Endothelial cell of umbilical vein (primary cell): ENCODE data around the gene EYS. TPM values are rescaled to one million over a fixed set of nuclear protein-coding genes. Genes with fewer than 3 reads are reported as not detected.

Source experiments
- BruUV-seq: library from RNA; stranded (reverse); fragments of 400-500 nt; replicated peaks from 2 replicates; lab custom pipeline; 2021; lab: Mats Ljungman, UMichigan
- CTCF ChIA-PET: fragments of 300-600, 350-600 bp; sonication (Branson Sonifier 250); formaldehyde crosslinking; loops from one replicate; lab custom pipeline; 2021; ENCODE audit warnings: antibody characterized with exemption, inconsistent platforms; lab: Charles Lee
- POLR2A ChIA-PET: fragments of 300-600, 350-600 bp; sonication (Branson Sonifier 250); formaldehyde crosslinking; loops from one replicate; lab custom pipeline; 2021; ENCODE audit warnings: antibody characterized with exemption, inconsistent platforms; lab: Charles Lee
- DNase-seq: peaks from one replicate; pipeline ENCODE4 v3.0.0-alpha.2; 2011; ENCODE audit warnings: low read depth, low spot score
- FAIRE-seq: peaks from 2 replicates; lab custom pipeline; 2011; peaks lifted over from hg19 to GRCh38; lab: Jason Lieb, UNC
- H2AFZ ChIP-seq: 2 replicates; pipeline ENCODE4 v1.6.0; 2012; ENCODE audit warnings: low read depth, low read length, control low read depth, inconsistent platforms
- H3K27ac ChIP-seq: 2 replicates; pipeline ENCODE4 v1.5.1; 2011; ENCODE audit warnings: low read depth, mild to moderate bottlenecking, control low read depth, low read length, moderate library complexity; ENCODE audit not compliant: insufficient read depth
- H3K27me3 ChIP-seq, 2 experiments: 2 replicates each; pipeline versions ENCODE4 v1.6.0 to v1.6.1; 2011; ENCODE audit warnings: low read length in 2 of 2, mixed read lengths in 1 of 2; ENCODE audit not compliant: control insufficient read depth in 2 of 2, insufficient read depth in 2 of 2
- H3K36me3 ChIP-seq, 2 experiments: 2 replicates in 1 of 2; 3 replicates in 1 of 2; pipeline ENCODE4 v1.5.1; 2011; ENCODE audit warnings: low read length in 2 of 2, mild to moderate bottlenecking in 1 of 2, moderate library complexity in 1 of 2; ENCODE audit not compliant: control insufficient read depth in 2 of 2, insufficient read depth in 2 of 2; ENCODE audit errors: extremely low read depth in 1 of 2
- H3K4me1 ChIP-seq: 3 replicates; pipeline ENCODE4 v1.5.1; 2011; ENCODE audit warnings: mild to moderate bottlenecking, low read length; ENCODE audit not compliant: control insufficient read depth, insufficient read depth; ENCODE audit errors: extremely low read depth
- H3K4me2 ChIP-seq: 2 replicates; pipeline ENCODE4 v1.6.1; 2011; ENCODE audit warnings: low read length, control low read depth, mixed read lengths; ENCODE audit not compliant: insufficient read depth
- H3K4me3 ChIP-seq, 3 experiments: fragments of 200-600 bp in 1 of 3; sonication (generic), shearing (Covaris generic) in 1 of 3; replicated peaks in 1 of 3; 2 replicates each; pipeline ENCODE4 v1.5.1; 2011 to 2016; ENCODE audit warnings: control low read depth in 3 of 3, low read length in 3 of 3, mild to moderate bottlenecking in 2 of 3, inconsistent platforms in 1 of 3, low read depth in 1 of 3, moderate library complexity in 1 of 3; ENCODE audit not compliant: insufficient read depth in 1 of 3
- H3K79me2 ChIP-seq: 2 replicates; pipeline ENCODE4 v1.6.0; 2012; ENCODE audit warnings: low read length, inconsistent platforms; ENCODE audit not compliant: control insufficient read depth, insufficient read depth
- H3K9ac ChIP-seq: replicated peaks from 2 replicates; pipeline ENCODE3; 2011; ENCODE audit warnings: low read length, control low read depth; ENCODE audit not compliant: insufficient read depth; ENCODE audit errors: extremely low read depth
- H3K9me1 ChIP-seq: replicated peaks from 3 replicates; pipeline ENCODE4 v1.6.0; 2011; ENCODE audit warnings: mild to moderate bottlenecking, low read length; ENCODE audit not compliant: control insufficient read depth, insufficient read depth; ENCODE audit errors: extremely low read depth
- H3K9me3 ChIP-seq: replicated peaks from 2 replicates; pipeline ENCODE4 v1.5.1; 2012; ENCODE audit warnings: low read length, inconsistent platforms; ENCODE audit not compliant: control insufficient read depth, insufficient read depth
- H4K20me1 ChIP-seq: replicated peaks from 2 replicates; pipeline ENCODE3; 2011; ENCODE audit warnings: mild to moderate bottlenecking, low read length; ENCODE audit not compliant: control insufficient read depth, insufficient read depth; ENCODE audit errors: extremely low read depth
- CTCF ChIP-seq, 2 donors: IDR thresholded peaks; 1 replicate in 1 of 2; 2 replicates in 1 of 2; pipeline ENCODE4 v1.5.1; 2011; ENCODE audit warnings: low read length in 2 of 2, mild to moderate bottlenecking in 2 of 2, moderate library complexity in 2 of 2, control low read depth in 1 of 2, inconsistent platforms in 1 of 2, low read depth in 1 of 2; ENCODE audit not compliant: insufficient read depth in 1 of 2; ENCODE audit errors: extremely low read depth in 1 of 2
- EZH2 ChIP-seq: IDR thresholded peaks from 2 replicates; pipeline ENCODE4 v1.6.1; 2012; ENCODE audit warnings: borderline replicate concordance, low read depth, mild to moderate bottlenecking, moderate library complexity, low read length, inconsistent platforms; ENCODE audit not compliant: severe bottlenecking
- FOS ChIP-seq: IDR thresholded peaks from 2 replicates; pipeline ENCODE4 v1.6.1; 2011; ENCODE audit warnings: mild to moderate bottlenecking, low read length, moderate library complexity, borderline replicate concordance; ENCODE audit not compliant: insufficient read depth
- GATA2 ChIP-seq: IDR thresholded peaks from 2 replicates; pipeline ENCODE4 v1.7.0; 2011; ENCODE audit warnings: low read depth, mild to moderate bottlenecking, moderate library complexity, mixed read lengths, low read length; ENCODE audit not compliant: insufficient read length, insufficient read depth
- JUN ChIP-seq: IDR thresholded peaks from 2 replicates; pipeline ENCODE4 v1.6.1; 2011; ENCODE audit warnings: borderline replicate concordance, low read depth; ENCODE audit not compliant: insufficient read length, insufficient read depth
- MYC ChIP-seq: IDR thresholded peaks from one replicate; pipeline ENCODE4 v1.6.1; 2011; ENCODE audit warnings: mild to moderate bottlenecking, low read depth, low read length
- POLR2A ChIP-seq: IDR thresholded peaks from 2 replicates; pipeline ENCODE4 v1.6.1; 2012; ENCODE audit warnings: low read depth, mild to moderate bottlenecking, control low read depth, low read length
- POLR2AphosphoS5 ChIP-seq: IDR thresholded peaks from 2 replicates; pipeline ENCODE4 v1.6.1; 2012; ENCODE audit warnings: low read depth, mild to moderate bottlenecking, control low read depth, low read length, moderate library complexity; ENCODE audit not compliant: insufficient read depth
- dilution Hi-C: fragments of 300-500 bp; cut with MboI; formaldehyde crosslinking; loops from one replicate; pipeline ENCODE4 v1.15.0; 2019; ENCODE audit warnings: low sequenced_read_pairs; ENCODE audit not compliant: extremely low pct_ligation_motif_present
- intact Hi-C: fragments of 100-400 bp; cut with micrococcal nuclease; formaldehyde crosslinking; loops from one replicate; pipeline ENCODE4 v1.10.0; 2022
- polyA plus RNA-seq, 4 experiments: library from polyadenylated mRNA; depleted of rRNA in 3 of 4; stranded (reverse) in 3 of 4; unstranded in 1 of 4; fragments of >200 nt; gene quantifications; 2 replicates each; pipeline versions ENCODE4 v1.2.1 to v1.2.3, GENCODE V29; 2011 to 2012; ENCODE audit warnings: missing spikeins in 1 of 4
- total RNA-seq: library from RNA; stranded (reverse); gene quantifications from 2 replicates; pipeline ENCODE4 v1.2.3, GENCODE V29; 2021
- TF ChIP-seq, protein P1 (sequence below): IDR thresholded peaks from 2 replicates; pipeline ENCODE4 v1.6.1; 2011; ENCODE audit not compliant: insufficient read depth, insufficient read length

The EYS gene
- total and polyA plus RNA-seq, 2 donors (not counting 3 experiments of a cell fraction or from before 2014, with no cell fraction given), result 0.01 to 0.27 TPM

GRCh38 chr6:64128301-64129024 is 1578.6 kb downstream of the EYS start:
- Histone ChIP-seq H3K36me3 (no peaks in the 10 kb centered on the region), H3K4me3 (no peak overlapping the region), H2AFZ (no peak overlapping the region), H3K79me2 (no peaks in the 10 kb centered on the region), H3K9me3 (no peaks in the 10 kb centered on the region), H3K27ac (no peak overlapping the region), H3K9ac (no peak overlapping the region), H4K20me1 (no peaks in the 10 kb centered on the region), H3K4me1 (no peaks in the 10 kb centered on the region), H3K9me1 (no peaks in the 10 kb centered on the region), H3K27me3 (no peaks in the 10 kb centered on the region), H3K4me2 (no peak overlapping the region)
- intact Hi-C loops, result no loop called here
- POLR2A ChIA-PET, result no interaction called here
- CTCF ChIA-PET, result no interaction called here
- dilution Hi-C loops, result no loop called here
- no peak for DNase-seq
- no peak for FAIRE-seq
- BruUV-seq, result no TSS peak
- TF ChIP-seq FOS (no peak), CTCF (IDR thresholded peaks at IDR 0.05; ENCODE audit: extremely low read depth in 1 of 2, insufficient read depth in 1 of 2, low read depth in 1 of 2, low read length in 2 of 2) (no peak), MYC (no peak), POLR2A (no peak), POLR2AphosphoS5 (no peak), EZH2 (no peak), GATA2 (no peak), JUN (no peak)
- TF ChIP-seq, protein P1, sequence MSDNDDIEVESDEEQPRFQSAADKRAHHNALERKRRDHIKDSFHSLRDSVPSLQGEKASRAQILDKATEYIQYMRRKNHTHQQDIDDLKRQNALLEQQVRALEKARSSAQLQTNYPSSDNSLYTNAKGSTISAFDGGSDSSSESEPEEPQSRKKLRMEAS, result no peak
